ENCODE results near the gene BIN1. TPM values are rescaled to one million over a fixed set of nuclear protein-coding genes. Genes with fewer than 3 reads are reported as not detected.

BIN1 gene
- total RNA-seq, 1 experiment from 2014 or later: 31.8 TPM

DNA sequence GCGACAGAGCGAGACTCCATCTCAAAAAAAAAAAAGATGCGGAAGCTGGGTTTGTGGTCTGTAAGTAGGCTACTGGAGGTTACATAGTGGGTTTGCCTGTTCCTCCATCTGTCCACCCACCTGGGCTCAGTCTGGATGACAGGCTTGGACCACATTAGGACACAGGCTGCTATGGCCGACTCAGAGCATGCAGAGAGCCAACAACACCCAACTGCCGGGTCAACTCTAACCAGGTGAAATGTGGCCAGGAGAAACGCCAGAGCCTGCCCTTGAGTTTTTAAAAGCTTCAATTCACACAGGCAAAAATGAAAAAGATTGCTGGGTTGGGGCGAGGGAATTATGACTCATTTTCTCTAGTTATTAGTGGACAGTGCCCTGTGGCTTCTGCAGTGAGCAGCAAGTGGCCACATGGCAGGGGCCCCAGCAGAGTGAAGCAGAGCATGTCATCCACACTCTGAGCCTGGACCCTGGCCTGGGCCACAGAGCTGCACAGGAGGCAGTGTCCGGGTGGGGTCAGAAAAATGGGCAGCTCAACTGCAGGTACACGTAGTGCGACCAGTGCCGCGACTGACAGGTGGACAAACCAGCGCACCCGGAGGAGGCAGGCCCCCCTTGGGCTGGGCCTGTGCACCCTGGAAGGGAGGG lies 67.4 kb downstream of the BIN1 start:
- H4K20me1 ChIP-seq (ENCODE audit: insufficient read depth): no peaks in the 10 kb centered on the region
- POLR2A ChIA-PET: no interaction called here
- H3K4me2 ChIP-seq (ENCODE audit: low read length): no peak overlapping the region
- RAD21 ChIA-PET (ENCODE audit: low non-redundant PET in 1 of 2, low total read pairs in 2 of 2, uncharacterized antibody in 2 of 2, unreplicated experiment in 2 of 2): no interaction called here
- H2AFZ ChIP-seq (ENCODE audit: low read depth, low read length, poor library complexity, severe bottlenecking): no peak overlapping the region
- H3K27me3 ChIP-seq (ENCODE audit: insufficient read depth, low read length): no peaks in the 10 kb centered on the region
- intact Hi-C loops (cut with micrococcal nuclease): no loop called here
- TF ChIP-seq EGR1 (IDR thresholded peaks at IDR 0.05; ENCODE audit: low read depth): no peak
- no peak for TF ChIP-seq CEBPB (IDR thresholded peaks at IDR 0.05; ENCODE audit: low read depth)
- TF ChIP-seq EZH2 (IDR thresholded peaks at IDR 0.05): no peak
- no peak for TF ChIP-seq SP1 (IDR thresholded peaks at IDR 0.05; ENCODE audit: low read depth)
- TF ChIP-seq JUND (IDR thresholded peaks at IDR 0.05): no peak
- no peak for TF ChIP-seq ELF1 (IDR thresholded peaks at IDR 0.05; ENCODE audit: borderline replicate concordance, low read depth)
- TF ChIP-seq, protein P1, sequence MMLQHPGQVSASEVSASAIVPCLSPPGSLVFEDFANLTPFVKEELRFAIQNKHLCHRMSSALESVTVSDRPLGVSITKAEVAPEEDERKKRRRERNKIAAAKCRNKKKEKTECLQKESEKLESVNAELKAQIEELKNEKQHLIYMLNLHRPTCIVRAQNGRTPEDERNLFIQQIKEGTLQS (IDR thresholded peaks at IDR 0.05): no peak
- TF ChIP-seq, protein P2, sequence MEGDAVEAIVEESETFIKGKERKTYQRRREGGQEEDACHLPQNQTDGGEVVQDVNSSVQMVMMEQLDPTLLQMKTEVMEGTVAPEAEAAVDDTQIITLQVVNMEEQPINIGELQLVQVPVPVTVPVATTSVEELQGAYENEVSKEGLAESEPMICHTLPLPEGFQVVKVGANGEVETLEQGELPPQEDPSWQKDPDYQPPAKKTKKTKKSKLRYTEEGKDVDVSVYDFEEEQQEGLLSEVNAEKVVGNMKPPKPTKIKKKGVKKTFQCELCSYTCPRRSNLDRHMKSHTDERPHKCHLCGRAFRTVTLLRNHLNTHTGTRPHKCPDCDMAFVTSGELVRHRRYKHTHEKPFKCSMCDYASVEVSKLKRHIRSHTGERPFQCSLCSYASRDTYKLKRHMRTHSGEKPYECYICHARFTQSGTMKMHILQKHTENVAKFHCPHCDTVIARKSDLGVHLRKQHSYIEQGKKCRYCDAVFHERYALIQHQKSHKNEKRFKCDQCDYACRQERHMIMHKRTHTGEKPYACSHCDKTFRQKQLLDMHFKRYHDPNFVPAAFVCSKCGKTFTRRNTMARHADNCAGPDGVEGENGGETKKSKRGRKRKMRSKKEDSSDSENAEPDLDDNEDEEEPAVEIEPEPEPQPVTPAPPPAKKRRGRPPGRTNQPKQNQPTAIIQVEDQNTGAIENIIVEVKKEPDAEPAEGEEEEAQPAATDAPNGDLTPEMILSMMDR (IDR thresholded peaks at IDR 0.05 in 2 of 3, conservative IDR thresholded peaks at IDR 0.05 in 1 of 3; ENCODE audit: borderline replicate concordance in 1 of 3, insufficient read depth in 1 of 3, low read depth in 2 of 3, low read length in 2 of 3): no peak
- TF ChIP-seq SRF (IDR thresholded peaks at IDR 0.05; ENCODE audit: low read depth): no peak
- no peak for TF ChIP-seq POLR2A (IDR thresholded peaks at IDR 0.05; ENCODE audit: borderline replicate concordance, extremely low read depth, insufficient read depth, insufficient read length)
- TF ChIP-seq CBX3 (IDR thresholded peaks at IDR 0.05; ENCODE audit: low read depth): no peak
- no peak for TF ChIP-seq POLR2AphosphoS5 (IDR thresholded peaks at IDR 0.05; ENCODE audit: low read depth, low read length)
- TF ChIP-seq FOSL1 (IDR thresholded peaks at IDR 0.05; ENCODE audit: low read depth): no peak
- no peak for TF ChIP-seq ZFX (IDR thresholded peaks at IDR 0.05)
- no peak for TF ChIP-seq ZNF274 (IDR thresholded peaks at IDR 0.05; ENCODE audit: low read depth, low read length)
- no peak for TF ChIP-seq EZH2phosphoT487 (IDR thresholded peaks at IDR 0.05; ENCODE audit: borderline replicate concordance)
- TF ChIP-seq, protein P3, sequence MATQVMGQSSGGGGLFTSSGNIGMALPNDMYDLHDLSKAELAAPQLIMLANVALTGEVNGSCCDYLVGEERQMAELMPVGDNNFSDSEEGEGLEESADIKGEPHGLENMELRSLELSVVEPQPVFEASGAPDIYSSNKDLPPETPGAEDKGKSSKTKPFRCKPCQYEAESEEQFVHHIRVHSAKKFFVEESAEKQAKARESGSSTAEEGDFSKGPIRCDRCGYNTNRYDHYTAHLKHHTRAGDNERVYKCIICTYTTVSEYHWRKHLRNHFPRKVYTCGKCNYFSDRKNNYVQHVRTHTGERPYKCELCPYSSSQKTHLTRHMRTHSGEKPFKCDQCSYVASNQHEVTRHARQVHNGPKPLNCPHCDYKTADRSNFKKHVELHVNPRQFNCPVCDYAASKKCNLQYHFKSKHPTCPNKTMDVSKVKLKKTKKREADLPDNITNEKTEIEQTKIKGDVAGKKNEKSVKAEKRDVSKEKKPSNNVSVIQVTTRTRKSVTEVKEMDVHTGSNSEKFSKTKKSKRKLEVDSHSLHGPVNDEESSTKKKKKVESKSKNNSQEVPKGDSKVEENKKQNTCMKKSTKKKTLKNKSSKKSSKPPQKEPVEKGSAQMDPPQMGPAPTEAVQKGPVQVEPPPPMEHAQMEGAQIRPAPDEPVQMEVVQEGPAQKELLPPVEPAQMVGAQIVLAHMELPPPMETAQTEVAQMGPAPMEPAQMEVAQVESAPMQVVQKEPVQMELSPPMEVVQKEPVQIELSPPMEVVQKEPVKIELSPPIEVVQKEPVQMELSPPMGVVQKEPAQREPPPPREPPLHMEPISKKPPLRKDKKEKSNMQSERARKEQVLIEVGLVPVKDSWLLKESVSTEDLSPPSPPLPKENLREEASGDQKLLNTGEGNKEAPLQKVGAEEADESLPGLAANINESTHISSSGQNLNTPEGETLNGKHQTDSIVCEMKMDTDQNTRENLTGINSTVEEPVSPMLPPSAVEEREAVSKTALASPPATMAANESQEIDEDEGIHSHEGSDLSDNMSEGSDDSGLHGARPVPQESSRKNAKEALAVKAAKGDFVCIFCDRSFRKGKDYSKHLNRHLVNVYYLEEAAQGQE (IDR thresholded peaks at IDR 0.05; ENCODE audit: low read depth): no peak
- TF ChIP-seq YY1 (IDR thresholded peaks at IDR 0.05; ENCODE audit: extremely low read depth, insufficient replicate concordance, low read depth, low read length): no peak
- no peak for TF ChIP-seq TCF7L2 (IDR thresholded peaks at IDR 0.05; ENCODE audit: borderline replicate concordance, extremely low read depth, insufficient read depth, insufficient read length)
- ATAC-seq: no peak
- H3K79me2 ChIP-seq (ENCODE audit: insufficient read depth, low read length): no peaks in the 10 kb centered on the region
- no peak for DNase-seq (ENCODE audit: low read depth, low spot score)
- H3K9me2 ChIP-seq (ENCODE audit: insufficient read depth): no peaks in the 10 kb centered on the region
- no peak overlapping the region for H3K9ac ChIP-seq (ENCODE audit: low read length)
- CTCF ChIA-PET: no interaction called here
- no peak overlapping the region for H3K4me3 ChIP-seq (replicated peaks in 1 of 2; ENCODE audit: low read depth in 1 of 2, low read length in 2 of 2)
- H3K4me1 ChIP-seq (ENCODE audit: control insufficient read depth in 1 of 2, insufficient read depth in 2 of 2, low read length in 2 of 2): no peaks in the 10 kb centered on the region
- H3K9me3 ChIP-seq (ENCODE audit: control insufficient read depth in 1 of 2, insufficient read depth in 1 of 2, low read depth in 1 of 2, low read length in 2 of 2): no peaks in the 10 kb centered on the region
- H3K27ac ChIP-seq (ENCODE audit: low read depth, low read length): no peak overlapping the region
- no peaks in the 10 kb centered on the region for H3K36me3 ChIP-seq (ENCODE audit: control insufficient read depth in 1 of 2, insufficient read depth in 2 of 2, low read length in 2 of 2)
- no TSS peak for BruUV-seq (replicated peaks)
